Activated CD8-positive, alpha-beta T cell treated with anti-CD3 and anti-CD28 coated beads, Interleukin-2, amount 10 ng/mL, durations not matched to agents 7 days and 5 days (primary cell): ENCODE data around the gene C1orf87. TPM values are rescaled to one million over a fixed set of nuclear protein-coding genes. Genes with fewer than 3 reads are reported as not detected.
"Not testable (repeated sequence)": the region's sequence is repeated elsewhere in the genome, so short reads cannot be mapped to it uniquely, and the experiment has no call there.

Experiments
- ATAC-seq: fragments of 150-1000 bp; cut with Tn5 transposase; one replicate; pipeline ENCODE4 v1.10.0; 2021; ENCODE audit warnings: moderate library complexity
- CTCF ChIA-PET: fragments of 350-600 bp; sonication (Branson Sonifier 250); formaldehyde crosslinking; loops from one replicate; lab custom pipeline; 2021; ENCODE audit warnings: antibody characterized with exemption; lab: Charles Lee
- POLR2A ChIA-PET: fragments of 350-600 bp; sonication (Branson Sonifier 250); formaldehyde crosslinking; loops from one replicate; lab custom pipeline; 2021; ENCODE audit warnings: antibody characterized with exemption; lab: Charles Lee
- DNase-seq: peaks from one replicate; pipeline ENCODE4 v3.0.0-alpha.2; 2020
- H3K27ac Mint-ChIP-seq: one replicate; pipeline ENCODE4 v1.8.0; 2021; ENCODE audit warnings: mild to moderate bottlenecking, mixed read lengths
- H3K27me3 Mint-ChIP-seq: one replicate; pipeline ENCODE4 v1.8.0; 2021; ENCODE audit warnings: low read depth, mixed read lengths
- H3K36me3 Mint-ChIP-seq: one replicate; pipeline ENCODE4 v1.8.0; 2021; ENCODE audit warnings: low read depth, mixed read lengths
- H3K4me1 Mint-ChIP-seq: one replicate; pipeline ENCODE4 v1.8.0; 2021; ENCODE audit warnings: low read depth, mixed read lengths
- H3K4me3 Mint-ChIP-seq: one replicate; pipeline ENCODE4 v1.8.0; 2021; ENCODE audit warnings: mild to moderate bottlenecking, mixed read lengths
- H3K9me3 Mint-ChIP-seq: one replicate; pipeline ENCODE4 v1.8.0; 2022; ENCODE audit warnings: mixed read lengths; ENCODE audit not compliant: insufficient read depth
- total RNA-seq, 2 experiments: library from RNA; stranded (reverse); gene quantifications; one replicate each; pipeline ENCODE4 v1.2.3, GENCODE V29; 2021

Gene C1orf87
- total RNA-seq, 2 experiments from 2014 or later = not detected

DNA sequence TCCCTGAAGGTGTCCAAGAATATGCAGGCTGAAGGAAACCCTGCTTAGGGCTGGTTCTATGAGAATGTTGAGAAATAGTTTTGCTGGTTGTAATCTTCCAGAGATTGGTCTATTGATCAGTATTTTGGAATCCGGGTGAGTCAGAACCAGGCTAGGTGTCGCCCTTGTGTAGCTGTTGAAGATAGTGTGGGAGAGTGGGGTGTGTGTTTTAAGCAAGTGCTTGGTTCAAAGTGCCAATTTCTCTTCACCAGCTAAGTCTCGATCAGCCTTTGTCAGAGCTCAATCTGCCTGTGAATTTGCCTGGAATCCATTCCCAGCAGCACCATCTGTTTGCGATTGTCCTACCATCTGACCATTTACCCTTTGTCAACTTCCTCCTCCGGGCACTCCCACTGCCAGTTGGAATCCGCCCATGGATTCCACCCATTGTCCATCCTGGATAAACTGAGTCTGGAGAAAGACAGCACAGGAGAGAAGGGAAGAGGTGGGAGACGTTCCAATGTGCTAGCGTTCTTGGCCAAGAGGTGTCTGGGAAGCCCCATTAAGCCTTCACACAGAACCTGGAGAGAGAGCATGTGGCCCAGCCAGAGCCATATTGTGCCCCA, 87.6 kb downstream of the C1orf87 start:
- H3K27me3 Mint-ChIP-seq = peaks cover 5% of the 10 kb centered on the region
- ATAC-seq (no peak), DNase-seq (no peak)
- H3K36me3 Mint-ChIP-seq = no peaks in the 10 kb centered on the region
- no peak overlapping the region for H3K27ac Mint-ChIP-seq
- ChIA-PET POLR2A (no interaction called here), CTCF (interaction anchor here (2.9 kb wide), 1 partner anchor 9 kb away, joined by 7 read pairs; no protein-coding TSS in a partner anchor)
- H3K4me1 Mint-ChIP-seq = no peaks in the 10 kb centered on the region
- H3K4me3 Mint-ChIP-seq = no peak overlapping the region
- no peaks in the 10 kb centered on the region for H3K9me3 Mint-ChIP-seq

DNA sequence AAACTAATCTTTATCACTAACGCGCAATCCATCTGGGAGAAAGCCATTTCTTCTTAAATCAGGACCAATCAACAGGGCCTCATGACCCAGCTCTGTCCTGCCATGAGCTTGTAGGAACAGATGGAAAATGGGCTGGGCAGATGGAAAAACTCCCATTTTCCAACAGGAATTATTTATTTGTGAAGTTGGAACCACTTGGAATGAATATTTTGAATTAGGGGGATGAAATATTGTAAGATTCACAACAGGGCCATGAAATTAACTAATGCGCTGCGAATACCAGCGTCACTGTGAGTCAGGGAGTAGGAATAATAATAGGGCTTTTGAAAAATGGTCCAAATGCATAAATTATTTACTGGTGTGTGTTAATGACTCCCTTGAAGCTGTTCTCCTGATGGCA, 93.9 kb downstream of the C1orf87 start:
- Mint-ChIP-seq H3K9me3 (no peaks in the 10 kb centered on the region), H3K36me3 (no peaks in the 10 kb centered on the region)
- CTCF ChIA-PET = interaction anchor here (0.8 to 1.8 kb wide), 3 partner anchors 9 to 302 kb away, joined by 3 to 5 read pairs (median 4); no protein-coding TSS in a partner anchor

DNA sequence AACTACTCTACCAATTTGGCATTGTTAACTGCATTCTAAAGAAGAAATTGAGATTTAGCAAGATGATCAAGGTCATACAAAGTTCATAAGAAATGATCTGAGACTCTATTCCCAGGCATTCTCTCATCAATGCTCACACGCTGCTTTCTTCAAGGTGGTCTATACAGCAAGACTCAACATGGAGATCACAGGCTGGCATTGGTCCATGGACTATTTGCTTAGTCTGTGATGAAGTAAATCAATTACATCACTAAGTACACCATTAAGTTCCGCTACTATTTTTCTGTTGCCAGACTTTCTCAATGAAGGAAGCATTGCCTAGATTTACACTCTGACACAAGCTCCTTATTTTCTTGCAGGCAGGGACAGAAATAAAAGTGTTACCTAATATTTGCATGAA, 95.1 kb downstream of the C1orf87 start:
- ATAC-seq = no peak
- no peaks in the 10 kb centered on the region for H3K4me1 Mint-ChIP-seq
- CTCF ChIA-PET = interaction anchor here (0.8 to 3.1 kb wide), 3 partner anchors 12 to 303 kb away, joined by 3 to 9 read pairs (median 5); no protein-coding TSS in a partner anchor
- H3K36me3 Mint-ChIP-seq = no peaks in the 10 kb centered on the region
- POLR2A ChIA-PET = no interaction called here
- H3K9me3 Mint-ChIP-seq = no peaks in the 10 kb centered on the region
- no peak overlapping the region for H3K27ac Mint-ChIP-seq
- DNase-seq = no peak
- H3K4me3 Mint-ChIP-seq = no peak overlapping the region
- H3K27me3 Mint-ChIP-seq = peaks cover 16% of the 10 kb centered on the region

More for the DNA sequence above, 93.9 kb downstream of the C1orf87 start:
- no peaks in the 10 kb centered on the region for H3K4me1 Mint-ChIP-seq
- H3K27ac Mint-ChIP-seq = no peak overlapping the region
- H3K4me3 Mint-ChIP-seq = no peak overlapping the region
- no peak for DNase-seq
- peaks cover 13% of the 10 kb centered on the region for H3K27me3 Mint-ChIP-seq
- POLR2A ChIA-PET = no interaction called here
- ATAC-seq = no peak

DNA sequence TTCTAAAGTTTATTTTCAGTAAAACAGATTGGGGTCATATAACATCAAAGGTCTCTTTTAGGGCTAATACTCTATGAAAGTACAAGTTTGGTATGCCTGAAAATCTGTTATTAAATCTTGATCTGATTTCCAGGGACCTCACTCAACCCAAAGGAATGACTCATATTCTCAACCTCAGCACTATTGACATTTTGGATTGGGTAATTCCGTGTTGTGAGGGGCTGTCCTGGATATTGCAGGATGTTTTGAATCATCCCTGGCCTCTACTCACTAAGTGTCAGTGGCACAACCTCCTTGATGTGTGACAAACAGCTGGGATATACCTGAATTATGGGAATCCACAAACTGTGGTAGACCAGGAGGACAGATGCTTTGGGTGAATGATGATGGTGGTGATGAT, 95.5 kb downstream of the C1orf87 start:
- Mint-ChIP-seq H3K9me3 (no peaks in the 10 kb centered on the region), H3K27ac (no peak overlapping the region), H3K36me3 (no peaks in the 10 kb centered on the region), H3K4me1 (no peaks in the 10 kb centered on the region), H3K27me3 (peaks cover 21% of the 10 kb centered on the region), H3K4me3 (no peak overlapping the region)
- ChIA-PET POLR2A (no interaction called here), CTCF (interaction anchor here (1.8 to 3.1 kb wide), 2 partner anchors 13 to 31 kb away, joined by 5 to 9 read pairs; no protein-coding TSS in a partner anchor)
- DNase-seq = no peak
- ATAC-seq = no peak

DNA sequence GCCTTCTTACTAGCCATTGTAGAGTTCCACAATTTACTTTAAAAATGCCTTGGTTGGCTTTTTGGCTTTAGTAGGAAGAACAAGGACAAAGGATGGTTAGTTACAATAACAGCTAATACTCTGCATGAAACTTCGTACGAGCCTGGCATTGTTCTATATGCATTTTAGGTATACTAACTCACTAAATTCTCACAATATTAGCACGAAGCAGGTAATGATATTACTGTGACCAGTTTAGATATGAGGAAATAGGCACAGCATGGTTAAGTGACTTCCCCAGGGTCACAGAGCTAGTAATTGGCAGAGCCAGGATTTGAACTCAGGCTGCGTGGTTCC, 96.5 kb downstream of the C1orf87 start:
- POLR2A ChIA-PET = no interaction called here
- no peaks in the 10 kb centered on the region for H3K9me3 Mint-ChIP-seq

DNA sequence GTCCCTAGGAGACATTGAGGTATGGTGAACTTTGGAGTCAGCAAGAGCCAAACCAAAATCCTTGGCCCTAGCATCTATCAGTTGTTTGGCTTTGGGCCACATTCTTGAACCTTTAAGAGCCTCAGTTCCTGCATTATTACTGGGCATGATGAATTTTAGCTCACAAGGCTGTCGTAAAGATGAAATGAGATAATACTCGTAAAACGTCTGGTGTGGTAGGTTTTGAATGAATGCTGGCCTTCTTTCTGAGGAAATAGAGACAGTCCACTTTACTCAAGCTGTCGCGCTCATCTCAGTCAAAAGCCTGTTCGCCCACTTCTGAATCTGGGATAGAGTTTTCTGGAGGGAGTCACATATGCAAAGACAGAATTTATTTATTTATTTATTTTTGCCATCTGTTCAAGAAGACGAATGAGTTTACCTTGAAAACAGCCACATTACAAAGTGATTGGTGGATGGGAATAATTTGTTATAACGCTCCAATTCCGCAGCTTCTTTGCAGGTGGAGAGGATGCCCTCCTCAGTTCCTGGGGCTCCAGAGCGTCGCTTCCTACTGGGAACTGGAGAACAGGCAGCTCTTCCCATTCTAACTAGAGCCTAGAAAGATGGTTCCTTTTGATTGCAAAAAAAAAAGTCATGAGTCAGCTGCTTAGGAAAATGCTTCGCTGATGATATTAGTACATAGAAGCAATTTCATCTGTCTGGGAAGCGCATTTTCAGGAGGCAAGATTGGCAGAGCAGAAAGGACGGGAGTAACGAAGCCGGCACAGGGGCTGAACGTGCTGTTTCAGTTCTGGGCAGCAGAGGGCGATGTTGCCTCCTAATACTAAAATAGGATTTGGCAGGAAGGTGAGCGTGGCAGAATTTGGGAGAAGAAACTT, 97.1 kb downstream of the C1orf87 start:
- H3K9me3 Mint-ChIP-seq = no peaks in the 10 kb centered on the region
- no peaks in the 10 kb centered on the region for H3K36me3 Mint-ChIP-seq
- H3K27ac Mint-ChIP-seq = no peak overlapping the region
- ChIA-PET POLR2A (no interaction called here), CTCF (interaction anchor here (1.4 to 3.1 kb wide), 7 partner anchors 10 to 789 kb away, joined by 3 to 19 read pairs (median 7); no protein-coding TSS in a partner anchor)
- ATAC-seq (peak; percentile 44), DNase-seq (peak; percentile 55)
- peaks cover 24% of the 10 kb centered on the region for H3K27me3 Mint-ChIP-seq
- H3K4me1 Mint-ChIP-seq = peaks cover 1% of the 10 kb centered on the region
- no peak overlapping the region for H3K4me3 Mint-ChIP-seq

More for the DNA sequence above, 96.5 kb downstream of the C1orf87 start:
- H3K4me3 Mint-ChIP-seq = no peak overlapping the region
- H3K36me3 Mint-ChIP-seq = no peaks in the 10 kb centered on the region
- peaks cover 24% of the 10 kb centered on the region for H3K27me3 Mint-ChIP-seq
- DNase-seq (no peak), ATAC-seq (no peak)
- no peak overlapping the region for H3K27ac Mint-ChIP-seq
- H3K4me1 Mint-ChIP-seq = no peaks in the 10 kb centered on the region
- CTCF ChIA-PET = interaction anchor here (0.8 to 3.1 kb wide), 8 partner anchors 10 to 789 kb away, joined by 3 to 19 read pairs (median 6); no protein-coding TSS in a partner anchor

DNA sequence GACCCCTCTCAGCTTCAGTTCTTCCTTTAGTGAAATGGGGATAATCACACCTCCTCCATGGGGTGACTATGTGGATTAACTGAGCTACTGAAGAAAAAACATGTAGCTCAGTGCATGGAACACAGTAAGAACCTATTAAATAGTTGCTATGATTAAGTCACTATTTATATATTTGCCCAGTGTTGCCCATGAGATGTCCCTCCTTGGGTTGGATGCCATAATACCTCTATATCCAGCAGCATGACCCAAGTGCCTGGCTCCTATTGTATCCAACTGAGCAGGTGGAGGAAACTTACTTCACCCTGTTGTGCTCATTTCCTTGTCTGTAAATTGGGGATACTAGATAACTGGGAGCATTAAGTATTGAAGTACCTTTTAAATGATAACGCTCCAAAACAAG, 99.9 kb downstream of the C1orf87 start:
- Mint-ChIP-seq H3K27ac (no peak overlapping the region), H3K27me3 (peaks cover 24% of the 10 kb centered on the region), H3K4me3 (no peak overlapping the region), H3K9me3 (no peaks in the 10 kb centered on the region), H3K4me1 (peaks cover 2% of the 10 kb centered on the region), H3K36me3 (no peaks in the 10 kb centered on the region)
- CTCF ChIA-PET = interaction anchor here (1.4 to 1.5 kb wide), 3 partner anchors 9 to 26 kb away, joined by 3 to 6 read pairs (median 5); no protein-coding TSS in a partner anchor
- DNase-seq (no peak), ATAC-seq (no peak)
- POLR2A ChIA-PET = no interaction called here

DNA sequence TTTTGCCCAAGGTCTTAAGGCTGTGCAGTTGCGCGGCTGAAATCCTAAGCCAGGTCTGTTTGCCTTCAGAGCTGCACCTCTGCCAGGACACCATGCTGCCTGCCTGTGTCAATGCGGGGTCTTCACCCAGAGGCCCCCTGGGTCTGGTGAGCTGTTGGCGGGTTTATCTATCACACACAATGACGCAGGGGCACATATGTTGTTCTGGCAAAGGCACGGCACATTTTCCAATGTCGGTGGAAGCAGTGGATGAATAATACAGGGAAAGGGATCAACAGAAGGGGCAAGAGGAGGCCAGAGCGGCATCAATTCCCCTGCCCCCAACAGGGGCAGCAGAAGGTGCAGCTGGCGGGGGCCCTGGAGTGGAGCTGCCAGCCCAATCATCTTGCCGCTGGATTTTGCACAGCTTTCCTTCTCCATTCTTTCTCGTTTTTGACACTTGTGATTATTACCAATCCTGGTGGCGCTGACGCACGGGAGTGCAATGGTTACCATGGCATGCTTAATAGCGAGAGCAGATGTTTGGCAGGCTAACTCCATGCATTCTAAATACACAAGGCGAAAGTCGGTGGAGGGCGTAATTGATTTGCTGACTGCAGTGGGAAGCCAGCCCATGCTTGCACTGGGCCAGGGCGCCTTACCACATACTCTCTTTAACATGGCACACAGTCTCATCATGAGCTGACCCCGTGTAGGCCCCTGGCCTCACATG, 101.2 kb downstream of the C1orf87 start:
- Mint-ChIP-seq H3K36me3 (no peaks in the 10 kb centered on the region), H3K4me3 (no peak overlapping the region), H3K27me3 (peaks cover 24% of the 10 kb centered on the region), H3K9me3 (no peaks in the 10 kb centered on the region), H3K27ac (no peak overlapping the region), H3K4me1 (peaks cover 2% of the 10 kb centered on the region)
- ChIA-PET CTCF (interaction anchor here (0.9 to 2.3 kb wide), 6 partner anchors 8 to 793 kb away, joined by 3 to 15 read pairs (median 6); no protein-coding TSS in a partner anchor), POLR2A (no interaction called here)
- ATAC-seq (no peak), DNase-seq (no peak)

DNA sequence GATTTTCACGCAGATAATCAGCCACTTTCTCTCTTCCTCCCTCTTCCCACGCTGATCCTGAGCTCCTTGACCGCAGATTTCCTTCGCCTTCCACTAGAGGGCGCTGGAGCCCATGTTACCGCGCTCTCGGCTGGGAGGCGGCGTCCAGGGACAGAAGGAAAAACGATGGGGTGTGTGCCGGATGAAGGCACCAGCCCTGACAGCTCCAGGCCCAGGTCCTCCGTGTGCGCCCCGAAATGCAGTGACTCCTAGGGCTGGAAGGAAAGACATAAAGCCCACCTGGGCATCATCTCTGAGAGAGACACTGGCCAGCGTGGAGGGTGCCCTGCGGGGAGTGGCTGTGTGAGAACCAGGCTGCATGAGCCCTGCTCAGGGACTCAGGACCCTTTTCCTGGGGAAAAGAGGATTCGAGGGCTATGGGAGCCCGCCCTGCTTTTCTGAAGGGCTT, 102.1 kb downstream of the C1orf87 start:
- ATAC-seq (no peak), DNase-seq (peak; percentile 52)
- CTCF ChIA-PET = interaction anchor here (0.6 to 2.3 kb wide), 20 partner anchors 8 to 1106 kb away, joined by 3 to 15 read pairs (median 4); no protein-coding TSS in a partner anchor
- peaks cover 2% of the 10 kb centered on the region for H3K4me1 Mint-ChIP-seq
- POLR2A ChIA-PET = no interaction called here
- H3K9me3 Mint-ChIP-seq = no peaks in the 10 kb centered on the region
- no peaks in the 10 kb centered on the region for H3K36me3 Mint-ChIP-seq
- no peak overlapping the region for H3K4me3 Mint-ChIP-seq
- H3K27me3 Mint-ChIP-seq = peaks cover 24% of the 10 kb centered on the region
- H3K27ac Mint-ChIP-seq = no peak overlapping the region

DNA sequence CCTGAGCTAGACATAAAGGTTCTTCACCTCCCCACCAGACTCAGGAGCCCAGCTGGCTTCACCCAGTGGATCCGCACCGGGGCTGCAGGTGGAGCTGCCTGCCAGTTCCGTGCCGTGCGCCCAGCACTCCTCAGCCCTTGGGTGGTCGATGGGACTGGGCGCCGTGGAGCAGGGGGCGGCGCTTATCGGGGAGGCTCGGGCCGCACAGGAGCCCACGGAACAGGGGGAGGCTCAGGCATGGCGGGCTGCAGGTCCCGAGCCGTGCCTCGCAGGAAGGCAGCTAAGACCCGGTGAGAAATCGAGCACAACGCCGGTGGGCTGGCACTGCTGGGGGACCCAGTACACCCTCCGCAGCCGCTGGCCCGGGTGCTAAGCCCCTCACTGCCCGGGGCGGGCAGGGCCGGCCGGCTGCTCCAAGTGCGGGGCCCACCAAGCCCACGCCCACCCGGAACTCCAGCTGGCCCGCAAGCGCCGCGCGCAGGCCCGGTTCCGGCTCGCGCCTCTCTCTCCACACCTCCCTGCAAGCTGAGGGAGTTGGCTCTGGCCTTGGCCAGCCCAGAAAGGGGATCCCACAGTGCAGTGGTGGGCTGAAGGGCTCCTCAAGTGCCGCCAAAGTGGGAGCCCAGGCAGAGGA, 103.9 kb downstream of the C1orf87 start:
- H3K27me3 Mint-ChIP-seq = peaks cover 13% of the 10 kb centered on the region
- ATAC-seq, H3K4me1 Mint-ChIP-seq, H3K27ac Mint-ChIP-seq, CTCF ChIA-PET, H3K9me3 Mint-ChIP-seq, H3K36me3 Mint-ChIP-seq, POLR2A ChIA-PET, H3K4me3 Mint-ChIP-seq, DNase-seq: not testable (repeated sequence)

DNA sequence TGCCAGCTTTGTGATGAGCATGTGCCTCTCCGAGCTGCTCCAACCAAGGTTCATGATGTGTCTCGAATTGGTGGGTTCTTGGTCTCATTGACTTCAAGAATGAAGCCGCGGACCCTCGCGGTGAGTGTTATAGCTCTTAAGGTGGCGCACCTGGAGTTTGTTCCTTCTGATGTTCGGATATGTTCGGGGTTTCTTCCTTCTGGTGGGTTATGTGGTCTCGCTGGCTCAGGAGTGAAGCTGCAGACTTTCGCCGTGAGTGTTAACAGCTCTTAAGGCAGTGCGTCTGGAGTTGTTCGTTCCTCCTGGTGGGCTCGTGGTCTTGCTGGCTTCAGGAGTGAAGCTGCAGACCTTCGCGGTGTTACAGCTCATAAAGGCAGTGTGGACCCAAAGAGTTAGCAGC, 104.8 kb downstream of the C1orf87 start:
- ChIA-PET POLR2A (interaction anchor here (0.6 kb wide), 1 partner anchor 1269 kb away, joined by 3 read pairs; no protein-coding TSS in a partner anchor), CTCF (interaction anchor here (1.1 kb wide), 1 partner anchor 161 kb away, joined by 3 read pairs; no protein-coding TSS in a partner anchor)
- H3K27ac Mint-ChIP-seq, H3K36me3 Mint-ChIP-seq, H3K27me3 Mint-ChIP-seq, DNase-seq, H3K4me1 Mint-ChIP-seq, H3K4me3 Mint-ChIP-seq, H3K9me3 Mint-ChIP-seq, ATAC-seq: not testable (repeated sequence)
